Stimulated activated naive CD8-positive, alpha-beta T cell treated with anti-CD3 and anti-CD28 coated beads, Interleukin-15, amount 100 ng/mL, for 72 hours (primary cell): ENCODE results near the gene ZNF467.

Experiments used
- ATAC-seq: fragments of 150-1000 bp; cut with Tn5 transposase; 2 replicates; pipeline ENCODE4 v1.10.0; 2021; ENCODE audit warnings: mild to moderate bottlenecking, moderate library complexity
- DNase-seq, 2 donors: peaks; one replicate each; pipeline ENCODE4 v3.0.0; 2021 to 2022
- H3K27ac Mint-ChIP-seq, 2 donors: one replicate each; pipeline ENCODE4 v1.8.0; 2022; ENCODE audit warnings: mild to moderate bottlenecking in 2 of 2, mixed read lengths in 2 of 2, moderate library complexity in 2 of 2
- H3K27me3 Mint-ChIP-seq: one replicate; pipeline ENCODE4 v1.8.0; 2022; ENCODE audit warnings: mixed read lengths
- H3K4me1 Mint-ChIP-seq: one replicate; pipeline ENCODE4 v1.8.0; 2022; ENCODE audit warnings: mild to moderate bottlenecking, mixed read lengths
- H3K4me3 Mint-ChIP-seq, 2 donors: one replicate each; pipeline ENCODE4 v1.8.0; 2022; ENCODE audit warnings: mild to moderate bottlenecking in 2 of 2, mixed read lengths in 2 of 2, moderate library complexity in 1 of 2
- H3K9me3 Mint-ChIP-seq, 2 donors: one replicate each; pipeline ENCODE4 v1.8.0; 2022; ENCODE audit warnings: mixed read lengths in 2 of 2

Gene ZNF467

DNA sequence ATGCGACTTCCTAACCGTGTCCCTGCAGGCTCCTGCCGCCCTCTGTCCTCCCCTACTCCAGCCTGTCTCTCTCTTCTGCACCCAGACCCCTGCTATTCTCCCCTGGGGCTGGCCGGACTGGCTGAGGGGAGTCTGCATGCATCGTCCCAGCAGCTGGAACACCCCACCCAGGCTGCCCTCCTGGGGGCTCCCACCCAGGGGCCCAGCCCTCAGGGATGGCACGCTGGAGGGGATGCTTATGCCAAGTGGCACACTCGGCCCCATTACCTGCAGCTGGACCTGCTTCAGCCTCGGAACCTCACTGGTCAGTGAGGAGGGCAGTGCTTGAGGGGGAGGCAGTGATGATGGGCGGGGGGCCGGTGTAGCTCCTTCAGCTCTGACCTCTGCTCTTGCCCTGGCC, 21.7 kb upstream of the ZNF467 start:
- ATAC-seq (no peak), DNase-seq (no peak)
- Mint-ChIP-seq H3K27me3 (peaks cover 41% of the 10 kb centered on the region), H3K4me1 (peaks cover 9% of the 10 kb centered on the region), H3K9me3 (no peaks in the 10 kb centered on the region), H3K4me3 (no peak overlapping the region), H3K27ac (no peak overlapping the region)

DNA sequence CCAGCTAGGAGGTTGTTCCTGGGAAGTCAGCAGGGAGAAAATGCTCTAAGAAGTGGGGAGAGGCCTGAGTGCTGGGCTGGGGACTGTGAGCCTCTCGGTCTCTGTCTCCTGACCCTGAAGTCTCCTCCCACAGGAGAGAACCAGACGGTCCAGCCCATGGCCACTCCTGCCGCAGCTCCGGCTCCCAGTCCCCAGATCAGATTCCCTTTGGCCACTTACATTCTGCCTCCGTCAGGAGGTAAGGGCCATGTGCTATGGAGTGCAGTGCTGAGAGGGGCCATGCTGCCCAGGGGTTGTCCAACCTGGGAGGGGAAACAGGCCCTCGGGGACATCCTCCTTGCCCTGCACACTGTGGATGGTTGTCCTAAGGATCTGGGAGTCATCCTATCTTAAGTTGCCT, 21.3 kb upstream of the ZNF467 start:
- H3K27me3 Mint-ChIP-seq: peaks cover 45% of the 10 kb centered on the region
- peaks cover 10% of the 10 kb centered on the region for H3K4me1 Mint-ChIP-seq
- ATAC-seq (no peak), DNase-seq (no peak)
- H3K4me3 Mint-ChIP-seq: no peak overlapping the region
- no peaks in the 10 kb centered on the region for H3K9me3 Mint-ChIP-seq
- no peak overlapping the region for H3K27ac Mint-ChIP-seq

DNA sequence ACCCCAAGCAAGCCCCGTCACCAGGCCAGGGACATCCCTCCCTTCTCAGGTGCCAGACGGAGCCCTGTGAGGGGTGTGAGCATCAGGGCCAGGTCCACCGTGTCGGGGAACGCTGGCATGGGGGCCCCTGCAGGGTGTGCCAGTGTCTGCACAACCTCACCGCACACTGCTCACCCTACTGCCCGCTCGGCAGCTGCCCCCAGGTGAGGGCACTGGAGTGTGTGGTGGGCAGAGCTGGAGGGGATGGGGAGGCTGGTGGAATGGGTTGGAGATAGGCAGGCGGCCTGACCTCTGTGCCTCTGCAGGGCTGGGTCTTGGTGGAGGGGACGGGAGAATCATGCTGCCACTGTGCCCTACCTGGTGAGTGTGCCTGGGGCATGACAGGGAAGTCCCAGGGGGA, 19.9 kb upstream of the ZNF467 start:
- H3K9me3 Mint-ChIP-seq: no peaks in the 10 kb centered on the region
- H3K4me3 Mint-ChIP-seq: no peak overlapping the region
- H3K27me3 Mint-ChIP-seq: peaks cover 59% of the 10 kb centered on the region
- peak; percentile 5 for ATAC-seq
- H3K4me1 Mint-ChIP-seq: peaks cover 7% of the 10 kb centered on the region
- H3K27ac Mint-ChIP-seq: no peak overlapping the region
- DNase-seq: no peak

DNA sequence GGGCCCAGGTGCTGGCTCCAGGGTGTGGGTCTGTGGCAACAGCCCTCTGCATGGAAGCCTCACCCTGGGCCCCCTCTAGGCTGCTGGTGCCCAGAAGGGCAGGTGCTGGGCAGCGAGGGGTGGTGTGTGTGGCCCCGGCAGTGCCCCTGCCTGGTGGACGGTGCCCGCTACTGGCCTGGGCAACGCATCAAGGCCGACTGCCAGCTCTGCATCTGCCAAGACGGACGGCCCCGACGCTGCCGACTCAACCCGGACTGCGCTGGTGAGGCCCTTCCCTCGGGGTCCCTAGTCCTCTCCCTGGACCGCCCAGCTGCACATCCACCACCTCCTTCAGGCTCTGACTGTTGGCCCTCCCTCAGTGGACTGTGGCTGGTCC, 18.8 kb upstream of the ZNF467 start:
- H3K27me3 Mint-ChIP-seq: peaks cover 63% of the 10 kb centered on the region
- DNase-seq: no peak
- no peak overlapping the region for H3K27ac Mint-ChIP-seq
- no peaks in the 10 kb centered on the region for H3K9me3 Mint-ChIP-seq
- H3K4me3 Mint-ChIP-seq: no peak overlapping the region
- no peak for ATAC-seq
- H3K4me1 Mint-ChIP-seq: peaks cover 7% of the 10 kb centered on the region

DNA sequence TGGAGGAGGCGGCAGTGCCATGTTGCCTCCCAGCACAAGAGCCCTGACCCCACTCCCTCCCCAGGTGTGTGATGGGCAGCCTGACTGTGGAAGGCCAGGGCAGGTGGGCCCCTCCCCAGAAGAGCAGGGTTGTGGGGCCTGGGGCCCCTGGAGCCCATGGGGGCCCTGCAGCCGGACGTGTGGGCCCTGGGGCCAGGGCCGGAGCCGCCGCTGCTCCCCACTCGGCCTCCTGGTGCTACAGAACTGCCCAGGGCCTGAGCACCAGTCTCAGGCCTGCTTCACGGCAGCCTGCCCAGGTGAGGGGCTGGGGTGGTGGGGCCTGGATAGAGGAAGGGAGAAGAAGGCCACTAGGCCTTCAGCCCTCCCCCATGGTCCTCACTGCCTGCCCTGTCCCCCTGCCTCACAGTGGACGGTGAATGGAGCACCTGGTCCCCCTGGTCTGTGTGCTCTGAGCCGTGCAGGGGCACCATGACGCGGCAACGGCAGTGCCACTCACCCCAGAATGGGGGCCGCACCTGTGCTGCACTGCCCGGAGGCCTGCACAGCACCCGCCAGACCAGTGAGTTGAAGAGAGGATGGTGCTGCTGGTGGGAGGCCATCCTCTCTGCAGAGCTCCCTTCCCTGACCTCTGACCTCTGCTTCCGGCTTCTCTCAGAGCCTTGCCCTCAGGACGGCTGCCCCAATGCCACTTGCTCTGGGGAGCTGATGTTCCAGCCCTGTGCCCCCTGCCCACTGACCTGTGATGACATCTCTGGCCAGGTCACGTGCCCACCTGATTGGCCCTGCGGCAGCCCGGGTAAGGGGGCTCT, 18.2 kb upstream of the ZNF467 start:
- no peaks in the 10 kb centered on the region for H3K9me3 Mint-ChIP-seq
- peaks cover 7% of the 10 kb centered on the region for H3K4me1 Mint-ChIP-seq
- no peak overlapping the region for H3K4me3 Mint-ChIP-seq
- DNase-seq (no peak), ATAC-seq (peak; percentile 21)
- H3K27me3 Mint-ChIP-seq: peaks cover 63% of the 10 kb centered on the region
- no peak overlapping the region for H3K27ac Mint-ChIP-seq

DNA sequence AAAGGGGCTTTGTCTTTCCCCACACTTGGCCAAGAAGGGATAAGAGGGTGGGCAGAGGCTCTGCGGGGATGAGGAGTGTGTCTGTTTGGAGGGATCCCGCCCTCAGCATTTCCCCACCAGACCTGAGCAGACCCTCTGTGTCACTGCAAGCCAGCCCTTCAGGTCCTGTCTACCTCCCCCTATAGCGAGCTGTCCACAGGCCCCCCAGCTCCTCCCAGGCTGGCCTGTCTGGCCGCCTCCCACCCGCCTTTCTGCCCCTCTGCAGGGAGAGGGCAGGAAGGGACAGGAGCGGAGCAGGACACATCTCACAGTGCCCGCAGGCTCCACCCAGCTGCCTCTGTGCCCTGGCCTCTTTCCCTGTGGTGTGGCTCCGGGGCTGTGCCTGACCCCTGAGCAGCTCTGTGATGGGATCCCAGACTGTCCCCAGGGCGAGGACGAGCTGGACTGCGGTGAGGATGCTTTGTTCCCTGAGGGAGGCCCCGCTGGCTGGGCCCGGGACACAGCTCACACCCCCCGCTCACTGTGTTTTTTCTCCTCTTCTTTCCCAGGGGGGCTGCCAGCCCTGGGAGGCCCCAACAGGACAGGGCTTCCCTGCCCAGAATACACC, 17.5 kb upstream of the ZNF467 start:
- Mint-ChIP-seq H3K4me1 (peaks cover 7% of the 10 kb centered on the region), H3K27me3 (peaks cover 63% of the 10 kb centered on the region), H3K4me3 (peak overlapping the region in 1 of 2 donors; percentile 35), H3K27ac (no peak overlapping the region), H3K9me3 (no peaks in the 10 kb centered on the region)
- ATAC-seq (no peak), DNase-seq (no peak)

DNA sequence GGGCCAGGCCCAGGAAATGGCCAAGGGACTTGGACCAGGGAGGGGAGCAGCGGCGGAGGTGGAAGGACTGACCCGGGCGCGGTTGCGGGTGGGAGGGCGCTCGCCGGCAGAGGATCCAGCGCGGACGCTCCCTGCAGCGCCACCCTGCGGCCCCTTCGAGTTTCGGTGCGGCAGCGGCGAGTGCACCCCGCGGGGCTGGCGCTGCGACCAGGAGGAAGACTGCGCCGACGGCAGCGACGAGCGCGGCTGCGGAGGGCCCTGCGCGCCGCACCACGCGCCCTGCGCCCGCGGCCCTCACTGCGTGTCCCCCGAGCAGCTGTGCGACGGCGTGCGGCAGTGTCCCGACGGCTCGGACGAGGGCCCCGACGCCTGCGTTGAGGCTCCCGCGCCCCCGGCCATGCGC, 16.8 kb upstream of the ZNF467 start:
- H3K27me3 Mint-ChIP-seq: peaks cover 58% of the 10 kb centered on the region
- peak overlapping the region; percentile 38 to 65 for H3K4me3 Mint-ChIP-seq
- no peak overlapping the region for H3K27ac Mint-ChIP-seq
- DNase-seq (peak; percentile 55 to 59), ATAC-seq (peak; percentile 34)
- H3K4me1 Mint-ChIP-seq: peaks cover 7% of the 10 kb centered on the region
- H3K9me3 Mint-ChIP-seq: no peaks in the 10 kb centered on the region

DNA sequence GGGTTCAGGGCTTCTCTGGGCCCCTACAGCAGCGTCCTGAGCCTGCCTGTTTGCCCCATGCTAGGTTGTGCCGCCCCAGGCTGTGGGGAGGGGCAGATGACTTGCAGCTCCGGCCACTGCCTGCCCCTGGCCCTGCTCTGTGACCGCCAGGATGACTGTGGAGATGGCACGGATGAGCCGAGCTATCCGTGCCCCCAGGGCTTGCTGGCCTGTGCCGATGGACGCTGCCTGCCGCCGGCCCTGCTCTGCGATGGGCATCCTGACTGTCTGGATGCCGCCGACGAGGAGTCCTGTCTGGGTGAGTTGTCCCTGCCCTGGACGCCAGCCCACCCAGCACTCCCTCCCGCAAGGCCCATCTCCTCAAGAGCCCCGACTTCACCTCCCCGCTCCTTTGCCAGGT, 15.7 kb upstream of the ZNF467 start:
- Mint-ChIP-seq H3K9me3 (no peaks in the 10 kb centered on the region), H3K4me3 (no peak overlapping the region), H3K27ac (no peak overlapping the region), H3K4me1 (peaks cover 7% of the 10 kb centered on the region), H3K27me3 (peaks cover 56% of the 10 kb centered on the region)
- ATAC-seq (no peak), DNase-seq (no peak)

DNA sequence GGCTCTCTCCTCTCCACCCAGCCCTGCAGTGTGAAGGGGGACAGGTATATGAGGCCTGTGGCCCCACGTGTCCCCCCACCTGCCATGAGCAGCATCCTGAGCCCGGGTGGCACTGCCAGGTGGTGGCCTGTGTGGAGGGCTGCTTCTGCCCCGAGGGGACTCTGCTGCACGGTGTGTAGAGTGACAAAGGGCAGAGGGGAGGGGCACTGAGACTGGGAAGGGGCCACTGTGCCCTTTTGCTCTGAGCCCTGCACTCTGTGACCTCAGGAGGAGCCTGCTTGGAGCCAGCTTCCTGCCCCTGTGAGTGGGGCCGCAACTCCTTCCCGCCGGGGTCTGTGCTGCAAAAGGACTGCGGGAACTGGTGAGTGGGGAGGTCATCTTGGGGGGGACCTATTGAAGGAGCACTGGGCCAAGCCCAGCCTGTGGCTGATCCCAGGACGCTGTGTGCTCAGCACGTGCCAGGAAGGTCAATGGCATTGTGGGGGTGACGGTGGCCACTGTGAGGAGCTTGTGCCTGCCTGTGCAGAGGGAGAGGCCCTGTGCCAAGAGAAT, 15.0 kb upstream of the ZNF467 start:
- peaks cover 7% of the 10 kb centered on the region for H3K4me1 Mint-ChIP-seq
- no peak overlapping the region for H3K4me3 Mint-ChIP-seq
- H3K27ac Mint-ChIP-seq: peak overlapping the region in 1 of 2 donors; percentile 20
- H3K9me3 Mint-ChIP-seq: no peaks in the 10 kb centered on the region
- no peak for ATAC-seq
- DNase-seq: no peak
- H3K27me3 Mint-ChIP-seq: peaks cover 55% of the 10 kb centered on the region

DNA sequence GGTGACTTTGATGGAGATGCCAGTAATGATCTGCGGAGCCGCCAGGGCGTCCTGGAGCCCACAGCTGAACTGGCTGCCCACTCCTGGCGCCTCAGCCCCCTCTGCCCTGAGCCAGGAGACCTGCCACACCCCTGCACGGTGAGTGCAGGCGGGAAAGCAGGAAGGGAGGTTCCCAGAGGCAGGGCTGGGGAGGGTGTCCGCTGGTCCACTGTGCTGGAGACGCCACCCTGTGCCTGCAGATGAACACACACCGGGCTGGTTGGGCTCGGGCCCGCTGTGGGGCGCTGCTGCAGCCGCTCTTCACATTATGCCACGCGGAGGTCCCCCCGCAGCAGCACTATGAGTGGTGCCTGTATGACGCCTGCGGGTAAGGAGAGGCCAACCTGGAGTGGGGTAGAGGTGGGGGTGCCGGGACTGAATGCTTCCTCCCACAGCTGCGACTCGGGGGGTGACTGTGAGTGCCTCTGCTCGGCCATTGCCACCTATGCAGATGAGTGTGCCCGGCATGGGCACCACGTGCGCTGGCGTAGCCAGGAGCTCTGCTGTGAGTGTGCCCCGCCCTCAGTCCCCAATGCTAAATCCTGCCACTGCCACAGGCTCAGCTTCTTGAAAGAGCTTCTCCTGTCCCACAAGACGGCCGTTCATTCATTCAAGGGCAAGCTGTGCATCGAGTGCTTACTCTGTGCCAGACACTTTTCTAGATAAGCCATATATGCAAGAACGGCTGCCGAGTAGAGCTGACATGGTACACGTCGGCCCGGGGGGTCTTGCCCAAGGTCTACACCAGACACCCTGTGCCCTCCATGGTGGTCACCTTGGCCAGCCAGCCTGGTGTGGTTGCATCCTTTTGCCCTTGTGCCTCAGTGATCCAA, 14.3 kb upstream of the ZNF467 start:
- H3K4me1 Mint-ChIP-seq: peaks cover 7% of the 10 kb centered on the region
- peaks cover 48% of the 10 kb centered on the region for H3K27me3 Mint-ChIP-seq
- DNase-seq (peak in 1 of 2 donors; percentile 48), ATAC-seq (peak; percentile 68)
- H3K4me3 Mint-ChIP-seq: no peak overlapping the region
- no peaks in the 10 kb centered on the region for H3K9me3 Mint-ChIP-seq
- no peak overlapping the region for H3K27ac Mint-ChIP-seq

DNA sequence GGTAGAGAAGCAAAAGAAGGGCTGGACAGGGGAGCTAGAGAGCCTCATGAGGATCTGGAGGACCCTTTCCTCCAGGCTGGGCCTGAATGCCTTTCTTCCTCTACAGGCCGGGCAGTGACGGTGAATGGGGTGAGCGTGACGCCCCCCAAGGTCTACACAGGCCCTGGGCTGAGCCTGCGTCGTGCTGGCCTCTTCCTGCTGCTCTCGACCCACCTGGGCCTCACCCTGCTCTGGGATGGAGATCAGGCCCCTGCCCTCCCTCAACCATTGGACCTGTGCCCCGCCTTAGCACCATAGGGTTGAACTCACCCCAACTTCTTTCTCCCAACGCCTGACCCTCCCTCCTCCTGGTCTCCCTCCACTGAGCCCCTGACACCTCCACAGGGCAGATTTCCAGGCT, 12.6 kb upstream of the ZNF467 start:
- Mint-ChIP-seq H3K27me3 (peaks cover 31% of the 10 kb centered on the region), H3K4me3 (no peak overlapping the region), H3K27ac (no peak overlapping the region), H3K9me3 (no peaks in the 10 kb centered on the region), H3K4me1 (peaks cover 12% of the 10 kb centered on the region)
- DNase-seq: no peak
- ATAC-seq: no peak

DNA sequence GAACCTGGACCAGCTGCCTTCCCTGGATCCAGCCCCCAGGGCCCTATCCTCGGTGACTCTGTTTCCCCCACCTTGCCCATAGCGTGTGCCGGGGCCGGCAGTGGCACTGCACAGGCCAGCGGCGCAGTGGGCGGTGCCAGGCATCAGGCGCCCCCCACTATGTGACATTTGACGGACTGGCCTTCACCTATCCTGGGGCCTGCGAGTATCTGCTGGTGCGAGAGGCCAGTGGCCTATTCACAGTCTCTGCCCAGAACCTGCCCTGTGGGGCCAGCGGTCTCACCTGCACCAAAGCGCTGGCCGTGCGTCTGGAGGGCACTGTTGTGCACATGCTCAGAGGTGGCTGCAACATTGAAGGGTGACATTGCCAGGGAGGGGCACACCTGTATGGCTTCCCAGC, 12.0 kb upstream of the ZNF467 start:
- H3K4me1 Mint-ChIP-seq: peaks cover 17% of the 10 kb centered on the region
- no peaks in the 10 kb centered on the region for H3K9me3 Mint-ChIP-seq
- no peak overlapping the region for H3K4me3 Mint-ChIP-seq
- no peak for ATAC-seq
- peaks cover 25% of the 10 kb centered on the region for H3K27me3 Mint-ChIP-seq
- H3K27ac Mint-ChIP-seq: no peak overlapping the region
- no peak for DNase-seq

DNA sequence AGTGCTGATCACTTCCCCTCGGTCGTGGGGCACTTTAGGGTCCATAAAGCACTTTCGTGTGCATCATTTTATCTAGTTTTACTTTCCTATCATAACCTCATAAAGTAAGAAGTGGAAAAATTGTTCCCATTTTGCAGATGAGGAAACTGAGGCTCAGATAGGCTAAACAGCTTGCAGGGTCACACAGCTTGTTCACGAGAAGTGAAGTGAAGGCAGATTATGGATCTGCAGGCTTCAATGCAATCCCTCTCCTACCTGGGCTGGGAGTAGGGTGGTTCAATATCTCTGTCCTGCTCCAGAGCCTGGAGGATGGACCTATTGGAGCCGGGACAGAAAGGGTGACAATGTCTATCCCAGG, 10.8 kb upstream of the ZNF467 start:
- H3K4me3 Mint-ChIP-seq: no peak overlapping the region

DNA sequence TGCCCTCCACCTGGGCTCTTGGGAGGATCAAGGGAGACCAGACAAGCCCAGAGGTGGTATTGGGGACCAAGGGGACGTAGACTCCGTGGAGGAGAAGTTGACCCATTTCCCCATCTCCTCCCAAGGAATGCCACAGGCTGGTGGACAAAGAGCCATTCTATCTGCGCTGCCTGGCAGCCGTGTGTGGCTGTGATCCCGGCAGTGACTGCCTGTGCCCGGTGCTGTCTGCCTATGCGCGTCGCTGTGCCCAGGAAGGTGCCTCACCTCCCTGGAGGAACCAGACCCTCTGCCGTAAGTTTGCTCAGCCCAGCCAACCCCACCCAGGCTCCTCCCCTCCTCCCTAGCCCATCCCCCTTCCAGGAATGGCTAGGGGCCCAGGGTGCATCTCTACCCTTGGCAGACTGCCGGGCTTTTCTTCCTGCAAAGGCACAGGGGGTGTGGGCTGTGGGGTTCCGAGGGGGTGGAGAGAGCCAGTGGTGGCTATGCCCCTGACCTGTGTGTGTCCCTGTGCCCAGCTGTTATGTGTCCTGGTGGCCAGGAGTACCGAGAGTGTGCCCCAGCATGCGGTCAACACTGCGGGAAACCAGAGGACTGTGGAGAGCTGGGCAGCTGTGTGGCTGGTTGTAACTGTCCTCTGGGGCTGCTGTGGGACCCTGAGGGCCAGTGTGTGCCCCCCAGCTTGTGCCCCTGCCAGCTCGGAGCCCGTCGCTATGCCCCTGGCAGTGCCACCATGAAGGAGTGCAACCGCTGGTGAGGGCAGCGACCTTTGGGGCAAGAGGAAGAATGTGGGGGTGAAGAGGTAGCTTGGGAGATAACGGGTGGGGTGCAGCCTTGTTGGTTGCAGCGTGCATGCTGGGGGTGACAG, 10.2 kb upstream of the ZNF467 start:
- Mint-ChIP-seq H3K9me3 (no peaks in the 10 kb centered on the region), H3K27ac (no peak overlapping the region), H3K4me1 (peaks cover 10% of the 10 kb centered on the region), H3K4me3 (no peak overlapping the region), H3K27me3 (peaks cover 8% of the 10 kb centered on the region)
- DNase-seq (no peak), ATAC-seq (no peak)

More for the DNA sequence above, 10.8 kb upstream of the ZNF467 start:
- ATAC-seq (no peak), DNase-seq (no peak)
- Mint-ChIP-seq H3K27me3 (peaks cover 14% of the 10 kb centered on the region), H3K27ac (no peak overlapping the region), H3K4me1 (peaks cover 10% of the 10 kb centered on the region), H3K9me3 (no peaks in the 10 kb centered on the region)
